PC-3 (cell line): ENCODE measurements around the gene PRPH2. TPM values are rescaled to one million over a fixed set of nuclear protein-coding genes. Genes with fewer than 3 reads are reported as not detected.

Experiments used
- ATAC-seq: fragments of 200-7000 bp; cut with Tn5 transposase; 2 replicates; pipeline ENCODE4 v1.9.1; 2020; ENCODE audit warnings: mild to moderate bottlenecking, moderate library complexity
- BruUV-seq: library from RNA; stranded (reverse); fragments of 400-500 nt; replicated peaks from 2 replicates; lab custom pipeline; 2021; lab: Mats Ljungman, UMichigan
- CTCF ChIA-PET: fragments of 300-600 bp; sonication (Branson Sonifier 250); formaldehyde crosslinking; loops from one replicate; lab custom pipeline; 2022; ENCODE audit warnings: antibody characterized with exemption; lab: Charles Lee
- POLR2A ChIA-PET: fragments of 300-600 bp; sonication (Branson Sonifier 250); formaldehyde crosslinking; loops from one replicate; lab custom pipeline; 2022; ENCODE audit warnings: antibody characterized with exemption; ENCODE audit not compliant: unreplicated experiment; lab: Charles Lee
- DNase-seq: peaks from one replicate; pipeline ENCODE4 v3.0.0-alpha.2; 2015
- H2AFZ ChIP-seq: fragments of 300-600 bp; sonication (generic); 2 replicates; pipeline ENCODE4 v1.6.0; 2016; ENCODE audit warnings: antibody characterized with exemption, low read length
- H3F3A ChIP-seq: fragments of 300-600 bp; sonication (generic); one replicate; pipeline ENCODE4 v1.6.0; 2017; ENCODE audit warnings: antibody characterized with exemption, low read length, control low read depth, mild to moderate bottlenecking; ENCODE audit not compliant: unreplicated experiment
- H3K27ac ChIP-seq: fragments of 300-600 bp; sonication (generic); 2 replicates; pipeline ENCODE4 v1.5.1; 2016; ENCODE audit warnings: mild to moderate bottlenecking, low read length
- H3K27me3 ChIP-seq: fragments of 300-600 bp; sonication (generic); 2 replicates; pipeline ENCODE4 v1.6.1; 2016; ENCODE audit warnings: low read length, mixed read lengths
- H3K36me3 ChIP-seq: fragments of 300-600 bp; sonication (generic); 2 replicates; pipeline ENCODE4 v1.6.1; 2016; ENCODE audit warnings: low read depth, mixed run types, low read length, mixed read lengths
- H3K4me1 ChIP-seq: fragments of 300-600 bp; sonication (generic); 2 replicates; pipeline ENCODE4 v1.5.1; 2016; ENCODE audit warnings: low read length; ENCODE audit not compliant: insufficient read depth
- H3K4me2 ChIP-seq: fragments of 300-600 bp; sonication (generic); 2 replicates; pipeline ENCODE4 v1.6.0; 2016; ENCODE audit warnings: low read length
- H3K4me3 ChIP-seq: fragments of 300-600 bp; sonication (generic); 2 replicates; pipeline ENCODE4 v1.5.1; 2016; ENCODE audit warnings: mild to moderate bottlenecking, low read length, mixed read lengths
- H3K79me2 ChIP-seq: fragments of 300-600 bp; sonication (generic); 2 replicates; pipeline ENCODE4 v1.6.1; 2017; ENCODE audit warnings: low read length, mixed read lengths
- H3K9ac ChIP-seq: fragments of 300-600 bp; sonication (generic); 2 replicates; pipeline ENCODE4 v1.6.0; 2016; ENCODE audit warnings: mild to moderate bottlenecking, low read length
- H3K9me2 ChIP-seq: fragments of 300-600 bp; sonication (generic); replicated peaks from 2 replicates; pipeline ENCODE4 v1.6.1; 2016; ENCODE audit warnings: mixed run types, low read length, mixed read lengths
- H3K9me3 ChIP-seq: fragments of 300-600 bp; sonication (generic); 2 replicates; pipeline ENCODE4 v1.6.1; 2016; ENCODE audit warnings: low read length, mixed read lengths
- H4K20me1 ChIP-seq: fragments of 300-600 bp; sonication (generic); 2 replicates; pipeline ENCODE4 v1.6.1; 2016; ENCODE audit warnings: low read length, mixed read lengths
- CTCF ChIP-seq: fragments of 300-600 bp; sonication (generic); conservative IDR thresholded peaks from 2 replicates; pipeline ENCODE4 v1.5.1; 2017; ENCODE audit warnings: antibody characterized with exemption, low read depth, mild to moderate bottlenecking, low read length
- EZH2 ChIP-seq: fragments of 300-600 bp; sonication (generic); IDR thresholded peaks from one replicate; pipeline ENCODE4 v1.6.1; 2017; ENCODE audit warnings: antibody characterized with exemption, mild to moderate bottlenecking, low read length; ENCODE audit not compliant: unreplicated experiment
- EZH2phosphoT487 ChIP-seq: fragments of 300-600 bp; sonication (generic); IDR thresholded peaks from 2 replicates; pipeline ENCODE4 v1.6.1; 2018; ENCODE audit warnings: mild to moderate bottlenecking, antibody characterized with exemption, low read length, borderline replicate concordance
- intact Hi-C: fragments of 100-400 bp; cut with micrococcal nuclease; formaldehyde crosslinking; loops from 2 replicates; pipeline ENCODE4 v1.9.0; 2023
- total RNA-seq: library from RNA; depleted of rRNA; stranded (reverse); fragments of >200 nt; gene quantifications from 2 replicates; pipeline ENCODE4 v1.2.3, GENCODE V29; 2014

The PRPH2 gene
- total RNA-seq, 1 experiment from 2014 or later, result not detected

- Histone ChIP-seq H3K27me3 (no peaks in the 10 kb centered on the region), H3K9me2 (no peaks in the 10 kb centered on the region), H3F3A (no peaks in the 10 kb centered on the region), H3K79me2 (peaks cover 34% of the 10 kb centered on the region), H3K9ac (peak overlapping the region; percentile 84), H3K4me1 (peaks cover 21% of the 10 kb centered on the region), H3K4me3 (peak overlapping the region; percentile 84), H4K20me1 (peaks cover 9% of the 10 kb centered on the region; the same call in 1 of the 2 replicates), H2AFZ (peak overlapping the region; percentile 91), H3K9me3 (no peaks in the 10 kb centered on the region), H3K27ac (peak overlapping the region; percentile 80), H3K4me2 (peak overlapping the region; percentile 100), H3K36me3 (no peaks in the 10 kb centered on the region)
- BruUV-seq, result no TSS peak
- ATAC-seq (peak; percentile 77), DNase-seq (peak; percentile 89)
- no peak for TF ChIP-seq EZH2
- TF ChIP-seq EZH2phosphoT487, result no peak
- no peak for TF ChIP-seq CTCF
- intact Hi-C loops, result loop anchor here (1.0 kb wide), 3 partner anchors 20 to 131 kb away; partner anchors contain the start of gene BICRAL
- ChIA-PET POLR2A (interaction anchor here (0.5 to 1.0 kb wide), 8 partner anchors 32 to 1370 kb away, joined by 3 to 25 read pairs (median 4); partner anchors contain the start of genes CNPY3 and KLHDC3), CTCF (interaction anchor here (0.6 kb wide), 1 partner anchor 21 kb away, joined by 3 read pairs; no protein-coding TSS in a partner anchor)
Measured at GRCh38 chr6:42746463-42747391, 24.3 kb upstream of the PRPH2 start.

GRCh38 chr6:42745640-42746462, 23.5 kb upstream of the PRPH2 start, which contains the start of gene TBCC:
Gene TBCC (minus strand): TSS chr6:42746103. CDS start chr6:42746073, 30 bp downstream.
- H3K4me1 ChIP-seq, result peaks cover 21% of the 10 kb centered on the region
- H3K36me3 ChIP-seq, result no peaks in the 10 kb centered on the region
- BruUV-seq, result TSS peak; percentile 75
- no peaks in the 10 kb centered on the region for H3K9me3 ChIP-seq
- H3K27me3 ChIP-seq, result no peaks in the 10 kb centered on the region
- H4K20me1 ChIP-seq, result peaks cover 9% of the 10 kb centered on the region; the same call in 1 of the 2 replicates
- peak within 1 kb of the TSS; percentile 98 for H3K4me3 ChIP-seq
- H3K9ac ChIP-seq, result peak within 1 kb of the TSS; percentile 94
- DNase-seq (peak; percentile 97), ATAC-seq (peak; percentile 66)
- ChIA-PET POLR2A (interaction anchor here (0.5 to 0.8 kb wide), 6 partner anchors 36 to 1370 kb away, joined by 3 to 16 read pairs (median 4); partner anchors contain the start of genes BICRAL and CNPY3), CTCF (interaction anchor here (0.6 to 0.8 kb wide), 4 partner anchors 20 to 341 kb away, joined by 3 to 16 read pairs (median 6); no protein-coding TSS in a partner anchor)
- no peak for TF ChIP-seq EZH2
- no peak for TF ChIP-seq CTCF
- no peak for TF ChIP-seq EZH2phosphoT487
- no peaks in the 10 kb centered on the region for H3K9me2 ChIP-seq
- peak within 1 kb of the TSS; percentile 100 for H3K4me2 ChIP-seq
- H3K27ac ChIP-seq, result peak within 1 kb of the TSS; percentile 80
- peak within 1 kb of the TSS; percentile 91 for H2AFZ ChIP-seq
- peaks cover 34% of the 10 kb centered on the region for H3K79me2 ChIP-seq
- H3F3A ChIP-seq, result no peaks in the 10 kb centered on the region
- intact Hi-C loops, result loop anchor here (1.0 kb wide), 3 partner anchors 20 to 131 kb away; partner anchors contain the start of gene BICRAL
